ENCODE measurements around the gene CAMK2B.

CAMK2B gene

DNA sequence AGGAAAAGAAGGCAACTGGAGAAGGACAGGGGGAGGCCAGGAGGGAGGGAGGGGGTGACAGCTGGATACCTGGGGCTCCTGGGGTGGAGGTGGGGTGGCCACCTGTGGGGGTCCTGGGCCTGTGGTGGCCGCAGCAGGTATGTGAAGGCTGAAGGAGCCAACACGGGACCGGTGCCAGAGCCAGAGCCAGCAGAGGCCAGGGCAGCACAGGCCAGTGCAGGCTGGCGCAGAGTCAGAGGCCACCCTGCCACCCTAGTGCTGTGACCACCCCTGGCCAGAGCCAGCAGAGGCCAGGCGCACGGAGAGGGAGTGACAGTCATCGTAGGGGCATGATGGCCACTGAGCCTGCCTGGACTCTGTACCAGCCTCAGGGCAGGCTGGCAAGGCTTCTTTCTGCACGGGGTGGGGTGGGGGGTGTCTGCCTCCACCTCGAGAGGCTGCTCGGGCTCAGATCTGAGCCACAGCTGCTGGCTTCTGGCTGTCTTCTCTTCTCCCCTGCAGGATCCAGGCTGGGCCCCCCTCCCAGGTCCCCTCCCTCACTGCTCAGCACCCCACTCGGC lies 95.8 kb downstream of the CAMK2B start:
- DNase-seq (ENCODE audit: low read depth in 3 of 3), result no peak

DNA sequence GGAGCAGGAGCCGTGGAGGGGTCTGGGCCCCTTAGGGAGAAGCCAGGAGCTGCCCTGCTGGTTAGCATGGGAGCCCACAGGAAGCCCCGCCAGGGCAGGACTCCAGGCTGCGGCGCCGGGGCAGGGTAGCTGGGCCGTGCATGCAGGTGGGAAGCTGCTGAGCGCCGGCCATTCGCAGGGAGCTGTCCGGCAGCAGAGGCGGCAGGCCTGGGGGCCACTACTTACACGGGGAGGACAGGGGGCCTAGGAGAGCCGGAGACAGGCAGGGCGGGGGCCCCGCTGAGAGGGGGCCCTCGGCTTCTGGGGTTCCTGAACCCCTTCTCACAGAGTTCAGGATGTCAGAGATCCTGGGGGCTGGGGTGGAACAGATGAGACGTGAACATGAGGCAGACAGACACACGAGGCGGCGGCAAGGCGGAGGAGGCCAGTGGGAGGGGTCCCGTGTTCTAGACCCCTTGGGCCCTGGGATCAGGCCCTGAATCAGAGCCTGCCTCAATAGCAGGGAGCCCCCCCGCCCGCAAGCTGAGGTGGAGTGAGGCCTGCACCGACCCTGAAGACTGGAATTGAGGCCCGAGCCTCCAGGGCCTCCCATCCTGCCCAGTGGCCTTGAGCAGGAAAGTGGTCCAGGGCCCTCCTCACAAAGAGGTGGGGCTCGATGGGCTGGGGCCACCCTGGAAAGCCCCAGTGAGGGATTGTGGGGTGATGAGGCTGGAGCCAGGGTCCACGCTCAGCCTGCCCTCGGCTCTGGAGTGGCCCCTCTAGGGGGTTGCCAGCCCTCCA lies 96.6 kb downstream of the CAMK2B start:
- no peak for DNase-seq (ENCODE audit: low read depth in 3 of 3)

DNA sequence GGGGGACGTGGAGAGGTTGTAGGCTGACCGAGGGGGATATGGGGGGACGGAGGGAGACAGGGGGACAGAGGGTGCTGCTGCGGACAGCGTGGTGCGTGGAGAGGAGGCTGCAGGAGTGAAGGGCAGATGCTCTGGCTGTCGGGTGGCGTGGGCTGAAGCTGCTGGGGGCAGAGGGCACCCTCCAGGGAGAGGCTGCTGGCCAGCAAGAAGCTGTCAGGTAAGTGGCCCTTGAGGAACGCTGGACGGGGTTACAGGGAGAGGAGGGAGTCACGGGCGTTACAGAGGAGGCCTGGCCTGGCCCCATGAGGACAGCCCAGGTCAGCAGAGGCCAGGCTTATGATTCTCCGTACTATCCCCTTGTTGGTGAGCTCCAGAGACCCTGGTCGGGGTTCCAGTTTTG lies 97.5 kb downstream of the CAMK2B start:
- DNase-seq (ENCODE audit: low read depth in 3 of 3), result no peak

DNA sequence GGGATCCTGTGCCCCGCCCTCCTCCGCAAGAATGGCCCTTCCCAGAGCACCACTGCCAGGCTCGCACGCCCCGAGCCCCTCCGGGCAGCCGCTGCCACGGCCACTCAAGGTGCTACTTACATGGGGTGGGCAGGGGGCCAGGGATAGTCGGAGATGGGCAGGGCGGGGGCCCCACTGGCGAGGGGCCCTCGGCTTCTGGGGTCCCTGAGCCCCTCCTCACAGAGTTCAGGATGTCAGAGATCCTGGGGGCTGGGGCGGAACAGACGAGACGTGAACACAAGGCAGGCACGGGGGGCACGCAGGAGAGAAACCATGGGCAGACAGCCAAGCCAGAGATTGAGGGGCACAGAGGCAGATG lies 99.0 kb downstream of the CAMK2B start:
- no peak for DNase-seq (ENCODE audit: low read depth in 3 of 3)

DNA sequence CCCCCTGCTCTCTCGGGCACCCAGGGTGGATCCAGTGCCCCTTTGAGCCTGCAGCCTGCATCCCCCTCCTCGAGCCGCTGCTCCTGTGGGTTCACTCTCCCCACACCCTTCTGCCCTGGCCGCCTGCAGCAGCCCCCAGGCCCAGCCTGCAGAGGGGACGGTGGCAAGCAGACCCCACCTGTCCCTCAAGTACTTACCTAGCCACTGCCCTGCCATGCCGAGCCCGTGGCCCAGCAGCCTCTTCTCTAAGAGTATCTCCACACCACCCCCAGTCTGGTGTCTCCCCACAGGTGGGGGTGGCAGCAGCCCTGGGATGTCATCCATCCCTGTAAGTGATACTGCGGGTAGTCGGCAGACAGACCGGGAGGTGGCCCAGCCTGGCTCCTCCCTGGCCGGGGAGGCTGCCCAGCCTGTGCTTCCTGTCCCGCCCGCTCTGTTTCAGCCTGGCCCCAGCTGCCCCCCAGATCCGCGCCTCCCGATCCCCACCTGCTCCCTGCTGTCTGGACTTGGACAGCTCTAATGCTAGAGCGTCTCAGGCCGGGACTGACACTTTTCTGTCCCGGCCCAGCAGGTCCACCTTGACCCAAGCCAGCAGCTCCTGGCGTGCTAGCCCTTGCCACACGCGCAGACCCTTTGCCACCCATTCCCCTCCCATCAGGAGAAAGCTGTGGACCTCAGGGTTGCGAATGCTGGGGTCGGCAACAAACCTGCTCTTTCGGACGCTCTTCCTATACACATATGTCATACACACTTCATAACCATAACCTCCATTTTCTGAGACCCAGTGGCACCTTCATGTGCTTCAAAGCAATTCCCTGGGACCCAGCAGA lies 99.6 kb downstream of the CAMK2B start:
- no peak for DNase-seq (ENCODE audit: low read depth in 3 of 3)

DNA sequence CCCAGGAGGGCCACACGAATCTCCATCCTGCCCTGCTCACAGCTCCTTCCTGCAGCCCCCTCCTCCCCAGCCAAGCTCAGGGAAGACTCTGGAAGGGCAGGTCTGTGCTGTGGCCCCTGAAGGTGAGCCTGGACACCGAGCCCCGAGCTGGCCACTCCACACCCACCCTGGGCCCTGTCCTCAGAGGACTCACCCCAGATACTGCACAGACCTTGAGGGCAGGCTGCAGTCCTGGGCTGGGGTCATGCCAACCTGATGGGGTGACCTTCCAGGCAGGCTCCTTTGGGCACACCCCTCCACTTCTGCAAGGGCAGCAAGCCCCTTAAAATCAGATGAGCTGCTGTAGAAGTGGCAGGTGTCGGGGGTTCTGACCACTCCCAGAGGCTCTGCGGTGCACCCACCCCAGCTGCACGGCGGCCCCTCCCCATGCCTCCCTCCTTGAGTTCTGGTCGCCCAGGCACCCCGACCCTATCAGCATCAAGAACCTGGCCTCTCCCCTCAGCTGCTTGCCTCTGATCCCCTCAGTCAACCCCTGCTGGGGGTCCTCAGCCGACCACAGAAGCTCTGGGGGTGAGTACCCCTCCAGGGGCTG lies 100.3 kb downstream of the CAMK2B start:
- no peak for DNase-seq (ENCODE audit: low read depth in 3 of 3)

DNA sequence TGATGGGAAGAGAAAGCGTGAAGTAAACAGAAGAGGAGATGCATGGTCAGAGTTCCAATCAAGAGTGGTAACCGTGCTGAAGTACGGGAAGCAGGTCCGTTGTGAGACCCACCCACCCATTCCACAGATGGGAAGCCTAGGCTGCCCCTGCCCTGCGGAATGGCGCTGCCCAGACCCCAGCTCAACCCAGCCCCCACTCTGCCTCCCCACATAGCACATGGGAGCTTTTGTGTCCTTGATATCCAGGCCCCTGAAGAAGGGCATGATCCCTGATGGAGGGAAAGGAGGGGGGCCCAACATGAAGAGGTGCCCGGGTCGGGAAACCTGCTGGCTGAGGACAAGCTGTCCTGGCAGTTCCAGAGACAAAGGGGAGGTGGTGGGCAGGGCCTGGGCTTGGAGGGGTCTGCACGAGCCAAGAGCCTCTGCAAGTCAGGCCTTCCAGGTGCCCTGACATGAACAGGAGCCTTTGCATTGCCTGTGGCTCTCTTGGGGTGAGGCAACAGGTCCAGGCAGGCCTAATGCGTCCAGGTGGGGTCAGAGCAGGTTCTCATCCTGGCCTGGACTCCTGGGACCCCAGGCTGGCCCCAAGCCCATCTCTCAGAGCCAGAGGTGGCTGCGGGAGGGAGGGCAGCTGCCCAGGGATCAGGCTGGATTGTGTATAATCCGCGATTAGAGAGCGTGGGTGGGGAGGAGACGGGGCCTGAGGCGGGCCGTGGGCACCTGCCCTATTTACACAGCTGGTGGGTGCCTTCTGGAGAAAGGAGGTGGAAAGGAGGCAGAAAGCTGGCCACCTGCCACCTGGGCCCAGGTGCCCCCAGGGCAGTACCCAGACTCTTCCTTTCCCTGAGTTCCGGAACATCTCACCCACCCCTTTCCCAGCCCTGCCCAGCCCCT lies 101.1 kb downstream of the CAMK2B start:
- no peak for DNase-seq (ENCODE audit: low read depth in 3 of 3)

DNA sequence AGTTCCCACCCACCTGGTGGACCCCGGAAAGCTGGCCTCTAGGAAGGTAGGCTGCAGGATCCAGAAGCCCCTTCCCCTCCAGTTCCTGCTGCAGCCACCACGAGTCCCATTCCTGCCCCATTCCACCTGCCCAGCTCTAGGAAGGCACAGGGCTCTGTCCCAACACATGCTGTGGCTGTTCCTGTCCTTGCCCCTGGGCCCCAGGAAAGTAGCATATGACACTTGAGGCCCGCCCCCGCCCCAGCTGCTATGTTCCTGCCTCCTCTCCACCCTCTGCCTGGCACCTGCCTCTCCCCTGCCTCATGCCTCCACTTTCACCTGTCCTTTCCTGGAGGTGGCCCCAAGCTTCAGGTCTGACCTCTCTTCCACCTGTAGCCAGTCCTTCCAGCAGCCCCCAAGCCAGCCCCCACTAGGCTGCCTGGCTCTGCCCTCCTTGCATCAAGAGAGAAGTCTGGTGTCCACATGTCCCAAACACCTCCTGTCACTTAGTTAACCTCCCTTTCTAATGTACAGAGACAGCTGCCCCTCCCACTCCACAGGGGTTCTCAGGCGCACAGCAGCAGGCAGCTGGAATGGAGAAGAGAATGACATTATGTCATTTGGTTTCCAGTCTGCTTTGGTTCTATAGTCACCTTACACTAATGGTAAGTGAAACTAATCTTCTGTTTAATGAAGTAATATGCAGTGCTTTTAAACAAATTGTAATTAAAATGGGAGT lies 101.9 kb downstream of the CAMK2B start:
- no peak for DNase-seq (ENCODE audit: low read depth in 3 of 3)

DNA sequence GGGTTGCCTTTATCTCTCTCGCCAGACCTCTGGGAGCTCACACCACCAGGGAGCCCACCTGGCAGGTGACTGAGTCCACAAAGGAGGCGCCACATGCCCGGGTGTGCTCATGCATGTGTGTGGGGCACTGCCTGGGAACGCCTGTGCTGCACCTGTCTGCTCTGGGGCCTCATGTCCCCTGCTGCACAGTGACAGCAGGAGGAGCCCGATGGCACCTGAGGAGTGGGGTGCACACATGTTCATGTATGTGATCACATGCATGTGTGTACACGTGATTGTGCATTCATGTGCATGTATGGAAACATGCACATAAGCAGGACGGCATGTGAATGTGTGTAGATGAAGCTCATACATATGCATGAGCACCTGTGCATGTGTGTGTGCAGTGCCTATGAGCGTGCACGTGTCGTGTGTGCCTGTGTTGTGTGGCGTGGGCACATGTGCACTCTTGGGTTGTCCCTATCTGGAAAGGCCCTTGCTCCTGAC lies 102.6 kb downstream of the CAMK2B start:
- DNase-seq (ENCODE audit: low read depth in 3 of 3), result no peak

DNA sequence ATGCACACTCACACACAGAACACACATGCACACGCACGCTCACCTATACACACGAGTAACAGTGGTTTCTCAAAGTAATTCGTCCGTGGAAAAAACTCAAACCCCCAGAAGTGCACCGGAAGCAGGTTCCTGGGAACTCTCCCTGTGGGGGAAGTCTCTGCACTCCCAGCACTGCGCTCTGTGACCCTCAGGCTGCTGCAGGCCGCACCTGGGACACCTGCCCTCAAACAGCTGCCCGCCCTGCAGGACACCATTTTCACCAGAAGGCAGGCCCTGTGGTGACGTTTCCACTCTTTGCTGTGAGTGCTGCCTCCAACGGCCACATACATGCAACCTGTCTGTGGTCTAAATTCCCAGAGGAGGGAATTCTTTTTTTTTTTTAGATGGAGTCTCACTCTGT lies 103.3 kb downstream of the CAMK2B start:
- no peak for DNase-seq (ENCODE audit: low read depth in 3 of 3)

DNA sequence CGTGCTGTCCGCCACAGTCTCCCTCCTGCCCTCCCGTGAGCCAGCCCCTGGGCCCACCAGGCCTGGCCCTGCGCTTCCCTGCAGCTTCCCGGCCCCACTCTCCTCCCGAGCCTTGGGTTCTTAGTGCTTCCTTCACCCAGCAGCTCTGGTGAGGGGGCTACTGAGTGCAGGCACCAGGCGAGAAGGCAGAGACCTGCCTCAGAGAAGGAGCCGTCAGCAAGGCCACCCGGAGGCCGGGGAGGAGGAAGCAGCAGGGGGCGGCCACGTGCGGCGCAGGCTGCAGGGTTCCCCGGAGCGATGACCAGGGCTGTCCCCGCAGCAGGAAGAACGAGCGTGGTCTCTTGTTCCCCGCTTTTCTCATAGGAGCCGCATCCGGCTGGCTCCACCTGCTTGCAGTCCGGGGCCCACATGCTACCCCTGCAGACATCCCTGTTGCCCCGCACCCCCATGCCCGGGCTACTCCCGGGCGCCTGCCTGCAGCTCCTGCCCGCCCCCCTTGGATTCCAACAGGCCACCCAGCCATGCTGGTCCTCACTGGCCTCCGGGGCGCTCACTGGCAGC lies 104.1 kb downstream of the CAMK2B start:
- no peak for DNase-seq (ENCODE audit: low read depth in 3 of 3)

DNA sequence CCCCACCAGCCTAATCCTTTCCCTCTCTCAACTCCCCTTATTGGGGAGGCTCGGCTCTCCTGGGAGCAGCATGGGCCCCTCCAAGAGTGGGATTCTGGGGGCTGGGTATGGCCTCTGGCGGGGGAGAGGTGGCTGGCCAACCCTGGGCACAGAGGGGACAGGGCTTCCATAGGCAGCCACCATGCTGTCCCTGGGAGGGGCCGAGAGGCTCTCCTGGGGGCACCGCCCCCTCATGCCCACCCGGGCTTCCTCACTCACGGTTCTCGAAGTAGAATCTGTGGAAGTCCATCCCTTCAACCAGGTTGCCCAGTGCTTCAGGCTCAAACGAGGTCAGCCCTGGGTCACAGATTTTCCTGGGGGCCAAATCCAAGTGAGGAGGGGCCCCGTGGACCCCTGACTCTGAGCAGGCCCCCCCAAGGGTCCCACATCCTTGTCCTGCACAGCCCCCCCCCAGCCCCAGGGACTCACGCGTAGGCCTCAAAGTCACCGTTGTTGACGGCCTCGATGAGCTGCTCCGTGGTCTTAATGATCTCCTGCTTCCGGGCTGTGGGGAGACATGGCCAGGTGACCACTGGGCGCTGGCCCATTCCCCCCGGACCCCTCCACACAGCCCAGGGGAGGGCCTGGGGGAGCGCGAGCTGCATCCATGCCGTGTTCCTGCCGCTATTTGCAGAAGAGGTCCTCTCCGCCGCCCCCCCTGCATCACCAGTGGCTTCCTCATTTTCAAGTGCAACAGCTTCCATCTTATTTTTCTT lies 104.9 kb downstream of the CAMK2B start:
- DNase-seq (ENCODE audit: low read depth in 3 of 3), result no peak

DNA sequence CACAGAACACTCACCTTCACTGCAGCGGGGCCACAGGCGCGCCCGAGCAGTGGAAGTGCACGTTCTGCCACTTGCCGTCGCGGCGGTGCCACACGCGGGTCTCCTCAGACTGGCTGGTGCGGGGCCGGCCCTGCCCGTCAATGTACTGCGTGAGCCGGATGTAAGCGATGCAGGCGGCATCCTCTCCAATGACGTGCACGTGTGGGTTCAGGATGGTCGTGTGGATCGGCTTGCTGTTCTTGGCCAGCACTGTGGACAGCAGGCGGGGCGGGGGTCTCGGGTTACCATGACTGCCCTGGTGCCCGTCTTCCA lies 105.4 kb downstream of the CAMK2B start:
- no peak for DNase-seq (ENCODE audit: low read depth in 3 of 3)

DNA sequence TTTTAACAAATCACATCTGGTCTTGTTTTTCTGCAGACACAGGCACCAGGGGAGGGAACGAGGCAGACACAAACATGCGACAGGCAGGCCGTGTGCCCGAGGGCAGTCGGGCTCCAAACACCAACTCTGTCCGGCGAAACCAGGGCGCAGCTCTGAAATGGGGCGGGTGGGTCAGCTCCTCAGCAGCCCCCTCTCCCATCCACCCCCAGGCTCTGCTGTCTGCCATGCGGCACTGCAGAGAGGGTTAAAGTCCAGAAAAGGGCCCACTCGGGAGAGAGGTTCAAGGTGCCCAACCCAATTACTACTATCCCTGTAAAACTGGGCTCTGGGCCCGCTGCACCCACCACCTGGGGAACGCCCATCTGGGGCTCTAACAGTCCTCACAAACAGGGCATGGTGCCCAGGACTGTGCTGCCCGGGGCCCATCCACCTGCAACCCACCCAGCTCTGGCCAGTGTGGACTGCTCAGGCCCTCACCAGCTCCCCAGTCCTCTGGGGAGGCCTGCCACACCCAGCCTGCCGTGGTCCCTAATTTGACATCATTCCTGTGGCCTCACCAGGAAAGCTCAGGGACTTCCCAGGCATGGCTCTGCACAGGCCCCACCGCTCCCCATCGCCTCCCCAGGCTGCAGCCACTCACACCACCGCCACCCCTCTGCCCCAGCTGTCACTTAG lies 105.9 kb downstream of the CAMK2B start:
- DNase-seq (ENCODE audit: low read depth in 3 of 3), result no peak

DNA sequence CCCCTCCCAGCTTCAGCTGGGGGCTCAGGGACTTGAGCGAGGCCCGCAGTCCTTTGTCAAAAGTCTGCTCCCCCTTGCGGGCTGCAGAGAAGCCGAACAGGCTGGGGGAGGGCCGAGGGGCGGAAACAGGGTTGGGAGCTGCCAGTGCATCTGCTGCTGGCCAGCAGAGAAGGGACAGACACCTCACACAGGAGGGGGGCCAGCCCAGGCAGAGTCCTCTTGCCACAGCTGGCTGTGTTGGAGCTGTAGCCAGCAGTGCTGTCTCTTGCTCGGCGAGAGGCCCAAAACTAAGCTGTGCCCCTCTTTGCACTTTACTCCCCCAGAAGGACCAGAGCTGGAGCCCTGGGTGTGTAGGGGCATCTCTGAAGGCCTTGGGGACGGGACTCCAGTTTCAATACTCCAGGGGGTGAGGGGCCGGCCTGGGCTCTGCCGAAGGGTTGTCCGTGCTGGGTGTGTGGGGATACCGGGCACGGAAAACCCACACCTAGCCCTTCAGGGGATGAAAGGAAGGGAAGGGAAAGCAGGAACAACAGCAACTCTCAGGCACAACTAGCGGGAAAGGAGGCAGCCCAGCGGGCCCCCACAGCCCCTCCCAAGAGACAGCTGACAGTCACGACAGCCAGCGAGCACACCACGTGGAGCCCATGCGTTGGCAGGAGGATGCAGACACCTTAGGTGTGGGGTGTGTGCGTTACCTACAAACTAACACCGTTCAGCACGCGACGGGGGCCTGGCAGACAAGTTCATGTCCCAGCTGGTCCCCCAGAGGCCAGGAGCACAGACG lies 106.8 kb downstream of the CAMK2B start:
- no peak for DNase-seq (ENCODE audit: low read depth in 3 of 3)

DNA sequence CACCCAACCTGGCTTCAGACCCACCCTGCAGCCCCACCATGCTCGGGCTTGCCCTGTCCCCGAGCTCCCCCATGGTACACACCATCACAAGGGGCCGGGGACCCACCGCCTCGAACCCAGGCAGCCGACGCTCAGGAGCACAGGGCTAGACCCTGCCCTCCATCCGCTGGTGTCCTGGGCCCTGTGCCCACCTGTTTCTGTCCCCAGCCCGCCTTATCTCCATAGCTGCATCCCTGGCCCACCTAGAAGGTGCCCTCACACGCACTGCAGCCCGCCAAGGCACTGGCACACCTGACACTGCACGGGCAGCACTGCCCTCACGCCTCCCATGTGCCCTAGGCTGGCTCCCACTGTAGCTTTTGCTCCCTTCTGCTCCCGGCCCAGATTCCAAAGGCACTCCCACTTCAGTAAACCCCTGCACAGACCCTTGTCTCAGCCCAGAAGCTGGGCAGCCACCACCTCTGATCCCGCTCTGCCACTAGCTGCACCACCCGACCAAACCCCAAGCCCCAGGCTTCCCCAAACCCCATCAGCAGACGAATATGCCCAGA lies 107.5 kb downstream of the CAMK2B start:
- DNase-seq (ENCODE audit: low read depth in 3 of 3), result no peak

DNA sequence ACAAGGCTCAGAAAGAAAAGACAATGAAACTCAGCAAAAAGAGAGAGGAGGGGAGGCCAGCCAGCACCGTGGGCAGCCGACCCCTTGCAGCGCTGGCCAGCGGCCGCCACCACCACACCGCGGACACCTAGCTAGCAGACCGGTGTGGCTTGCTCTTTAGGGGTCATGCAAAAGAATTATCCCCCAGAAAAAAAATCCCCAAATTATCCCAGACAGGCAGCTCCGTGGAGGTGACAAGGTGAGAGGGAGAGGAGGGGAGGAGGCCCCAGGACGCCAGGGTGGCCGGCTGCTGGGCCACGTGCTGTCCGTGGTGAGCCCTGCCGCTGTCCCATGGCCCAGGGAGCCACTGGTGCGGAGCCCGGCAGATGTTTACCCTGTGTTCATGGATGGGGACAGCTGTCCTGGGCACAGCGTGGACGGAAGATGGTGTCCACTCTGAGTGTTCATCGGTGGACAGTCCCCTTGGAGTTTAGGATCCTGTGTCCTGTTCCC lies 108.1 kb downstream of the CAMK2B start:
- DNase-seq (ENCODE audit: low read depth in 3 of 3), result no peak
